Mucosa of descending colon (tissue), 3 donors: Measurements from ENCODE around the gene SERPINA10. TPM values are rescaled to one million over a fixed set of nuclear protein-coding genes. Genes with fewer than 3 reads are reported as not detected.
A peak's percentile ranks its signal among the peaks of the same experiment; 100 is the strongest.

Experiments used
- ATAC-seq: fragments of 200-7000 bp; cut with Tn5 transposase; one replicate; pipeline ENCODE4 v1.9.1; 2020; ENCODE audit warnings: mild to moderate bottlenecking, moderate library complexity
- DNase-seq, 3 donors: peaks; one replicate each; pipeline ENCODE4 v3.0.0-alpha.2; 2020
- H3K36me3 ChIP-seq: fragments of 200-600 bp; one replicate; pipeline ENCODE4 v1.8.0; 2021; ENCODE audit warnings: low read depth, mild to moderate bottlenecking
- H3K4me1 ChIP-seq: fragments of 200-600 bp; one replicate; pipeline ENCODE4 v1.8.0; 2021; ENCODE audit warnings: low read depth, mild to moderate bottlenecking
- H3K4me3 ChIP-seq: fragments of 200-600 bp; one replicate; pipeline ENCODE4 v1.8.0; 2021; ENCODE audit warnings: mild to moderate bottlenecking
- H3K9me3 ChIP-seq: fragments of 200-600 bp; one replicate; pipeline ENCODE4 v1.8.0; 2021; ENCODE audit warnings: mild to moderate bottlenecking
- intact Hi-C, 2 donors: fragments of 100-400 bp; cut with DNase I in 1 of 2; cut with micrococcal nuclease in 1 of 2; formaldehyde crosslinking; loops; one replicate each; pipeline versions ENCODE4 v1.11.0 to v1.11.1; 2022; cut with DNase I, micrococcal nuclease
- total RNA-seq, 3 donors: library from RNA; stranded (reverse); fragmentation: NEBNext Ultra II Directional in 2 of 3; extraction: Animal tissue kit (Norgen Biotek cat#: 25700) in 2 of 3; gene quantifications; one replicate each; pipeline versions ENCODE4 v1.2.1 to v1.2.4, GENCODE V29; 2021 to 2023
- TF ChIP-seq, protein P1 (sequence below): fragments of 200-600 bp; IDR thresholded peaks from one replicate; pipeline ENCODE4 v1.8.0; 2022; ENCODE audit warnings: antibody characterized with exemption, mild to moderate bottlenecking
- donor health status: DM: no; HTN: no; CAD: no; lungs with moderate emphysema.
- donor health status: DM: no; HTN: no; CAD: no.
- donor health status: DM: no; HTN: yes; CAD: no.

SERPINA10 gene
- total RNA-seq, 3 donors from 2014 or later, result 0.09 to 0.34 (median 0.20) TPM

GRCh38 chr14:94321421-94322271, 28.6 kb upstream of the SERPINA10 start:
- no peak overlapping the region for H3K4me3 ChIP-seq
- no peaks in the 10 kb centered on the region for H3K36me3 ChIP-seq
- intact Hi-C loops, result no loop called here
- DNase-seq (no peak), ATAC-seq (no peak)
- H3K9me3 ChIP-seq, result no peaks in the 10 kb centered on the region
- H3K4me1 ChIP-seq, result peaks cover 5% of the 10 kb centered on the region
- TF ChIP-seq, protein P1, sequence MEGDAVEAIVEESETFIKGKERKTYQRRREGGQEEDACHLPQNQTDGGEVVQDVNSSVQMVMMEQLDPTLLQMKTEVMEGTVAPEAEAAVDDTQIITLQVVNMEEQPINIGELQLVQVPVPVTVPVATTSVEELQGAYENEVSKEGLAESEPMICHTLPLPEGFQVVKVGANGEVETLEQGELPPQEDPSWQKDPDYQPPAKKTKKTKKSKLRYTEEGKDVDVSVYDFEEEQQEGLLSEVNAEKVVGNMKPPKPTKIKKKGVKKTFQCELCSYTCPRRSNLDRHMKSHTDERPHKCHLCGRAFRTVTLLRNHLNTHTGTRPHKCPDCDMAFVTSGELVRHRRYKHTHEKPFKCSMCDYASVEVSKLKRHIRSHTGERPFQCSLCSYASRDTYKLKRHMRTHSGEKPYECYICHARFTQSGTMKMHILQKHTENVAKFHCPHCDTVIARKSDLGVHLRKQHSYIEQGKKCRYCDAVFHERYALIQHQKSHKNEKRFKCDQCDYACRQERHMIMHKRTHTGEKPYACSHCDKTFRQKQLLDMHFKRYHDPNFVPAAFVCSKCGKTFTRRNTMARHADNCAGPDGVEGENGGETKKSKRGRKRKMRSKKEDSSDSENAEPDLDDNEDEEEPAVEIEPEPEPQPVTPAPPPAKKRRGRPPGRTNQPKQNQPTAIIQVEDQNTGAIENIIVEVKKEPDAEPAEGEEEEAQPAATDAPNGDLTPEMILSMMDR, result no peak

DNA sequence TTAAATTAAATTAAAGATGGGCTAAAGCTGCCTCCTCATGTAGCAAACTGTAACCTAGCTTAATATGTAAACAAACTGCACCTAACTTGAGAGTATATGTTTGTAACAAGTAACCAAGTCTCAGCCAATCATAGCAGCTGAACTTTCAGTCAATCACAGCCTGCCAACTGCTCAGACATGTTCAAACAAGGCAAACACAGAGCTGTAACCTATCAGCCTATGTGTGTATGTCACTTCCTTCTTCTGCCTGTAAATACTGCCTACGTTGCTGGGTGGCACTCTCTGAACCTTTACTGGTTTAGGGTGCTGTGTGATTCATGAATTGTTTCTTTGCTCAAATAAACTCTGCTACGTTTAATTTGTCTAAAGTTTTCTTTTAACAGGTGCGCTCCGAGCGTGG, 27.2 kb upstream of the SERPINA10 start:
- Histone ChIP-seq H3K36me3 (no peaks in the 10 kb centered on the region), H3K4me3 (no peak overlapping the region), H3K4me1 (peaks cover 5% of the 10 kb centered on the region), H3K9me3 (no peaks in the 10 kb centered on the region)
- DNase-seq (peak in 2 of 3 donors; percentile 41 to 75), ATAC-seq (peak; percentile 95)
- TF ChIP-seq, protein P1, result no peak
- intact Hi-C loops, result no loop called here

- Histone ChIP-seq H3K9me3 (no peaks in the 10 kb centered on the region), H3K4me1 (peaks cover 5% of the 10 kb centered on the region), H3K4me3 (no peak overlapping the region), H3K36me3 (no peaks in the 10 kb centered on the region)
- DNase-seq (peak; percentile 71 to 84 (median 77)), ATAC-seq (peak; percentile 82)
- intact Hi-C loops, result no loop called here
- TF ChIP-seq, protein P1, result no peak
Observed at GRCh38 chr14:94317259-94317658, 24.2 kb upstream of the SERPINA10 start.

DNA sequence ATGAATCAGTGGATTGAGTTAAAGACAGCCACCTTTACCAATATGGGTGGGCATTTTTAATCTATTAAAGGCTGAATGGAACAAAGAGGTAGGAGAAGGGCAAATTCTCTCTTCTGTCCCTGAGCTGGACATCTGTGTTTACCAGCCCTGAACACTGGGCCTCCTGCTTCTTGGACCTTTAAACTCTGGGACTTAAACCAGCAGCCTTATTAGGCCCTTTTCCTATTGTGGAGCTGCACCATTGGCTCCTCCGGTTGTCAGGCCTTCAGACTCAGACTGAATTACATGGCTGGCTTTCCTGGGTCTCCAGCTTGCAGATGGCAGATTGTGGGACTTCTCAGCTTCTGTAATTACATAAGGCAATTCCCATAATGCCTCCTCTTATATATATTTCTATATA, 23.6 kb upstream of the SERPINA10 start:
- TF ChIP-seq, protein P1, result no peak
- intact Hi-C loops, result no loop called here
- Histone ChIP-seq H3K4me1 (peaks cover 5% of the 10 kb centered on the region), H3K9me3 (no peaks in the 10 kb centered on the region), H3K36me3 (no peaks in the 10 kb centered on the region), H3K4me3 (no peak overlapping the region)
- no peak for ATAC-seq
- no peak for DNase-seq

DNA sequence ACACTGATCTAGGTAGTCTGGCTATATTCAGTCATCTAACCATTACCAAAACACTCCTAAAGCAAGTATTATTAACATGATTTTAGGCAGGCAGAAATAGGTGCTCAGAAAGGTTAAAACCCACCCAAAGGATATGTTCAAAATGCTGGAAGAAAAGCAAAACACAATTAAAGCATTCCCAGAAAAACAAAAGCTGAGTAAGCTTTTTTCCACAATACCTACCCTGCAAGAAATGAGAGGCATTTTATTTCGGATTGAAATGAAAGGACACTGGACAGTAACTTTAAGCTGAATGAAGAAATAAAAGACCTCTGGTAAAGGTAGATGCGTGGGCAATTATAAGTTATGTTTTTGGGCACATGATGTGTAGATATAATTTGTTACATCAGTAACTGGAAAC, 21.8 kb upstream of the SERPINA10 start:
- ATAC-seq (no peak), DNase-seq (no peak)
- intact Hi-C loops, result no loop called here

More for the DNA sequence above, 21.8 kb upstream of the SERPINA10 start:
- Histone ChIP-seq H3K36me3 (no peaks in the 10 kb centered on the region), H3K4me1 (peaks cover 5% of the 10 kb centered on the region), H3K4me3 (no peak overlapping the region), H3K9me3 (no peaks in the 10 kb centered on the region)
- TF ChIP-seq, protein P1, result no peak
